ENCODE measurements around the gene RPL36AL.

The RPL36AL gene

DNA sequence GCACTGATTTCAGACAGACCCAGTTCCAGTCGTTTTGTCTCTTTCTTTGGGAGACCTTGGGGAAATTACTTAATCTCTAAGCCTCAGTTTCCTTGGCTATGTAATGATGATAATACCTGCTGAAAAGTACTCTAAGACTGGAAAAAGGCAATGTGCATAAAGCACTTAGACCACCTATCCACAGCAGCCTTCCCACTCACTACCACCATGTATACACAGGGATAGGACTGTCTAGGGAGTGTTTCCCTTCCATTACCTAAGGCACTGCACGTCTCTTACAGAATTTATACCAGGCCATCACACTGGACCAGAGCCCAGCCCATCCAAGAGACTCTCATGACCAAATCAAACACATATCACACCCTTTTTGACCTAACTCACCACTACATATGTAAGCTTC lies 40.6 kb downstream of the RPL36AL start:
- no peak for DNase-seq (ENCODE audit: low read depth)
- TF ChIP-seq CTCF (IDR thresholded peaks at IDR 0.05; ENCODE audit: low read length, missing control alignments): no peak
- H3K4me3 ChIP-seq (replicated peaks; ENCODE audit: low read depth, low read length): no peak overlapping the region

DNA sequence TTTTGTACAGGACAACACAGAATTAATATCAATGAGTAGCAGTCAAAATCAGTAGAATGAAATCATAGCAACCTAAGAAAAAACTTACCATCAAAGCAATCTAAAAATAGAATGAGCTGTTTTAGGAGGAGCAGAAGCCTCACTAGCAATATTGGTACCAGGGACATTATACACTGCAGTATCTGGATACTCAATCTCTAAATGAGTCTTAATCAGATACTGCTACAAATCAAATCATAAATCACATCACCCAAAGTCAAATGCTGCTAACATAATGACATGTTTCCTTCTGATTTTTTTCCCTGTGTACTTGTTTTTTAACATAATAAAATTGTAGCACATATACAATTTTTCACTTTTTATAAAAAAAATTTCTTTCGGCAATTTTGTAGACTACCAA lies 42.3 kb downstream of the RPL36AL start:
- TF ChIP-seq CTCF (IDR thresholded peaks at IDR 0.05; ENCODE audit: low read length, missing control alignments): no peak
- H3K4me3 ChIP-seq (replicated peaks; ENCODE audit: low read depth, low read length): no peak overlapping the region
- DNase-seq (ENCODE audit: low read depth): no peak

DNA sequence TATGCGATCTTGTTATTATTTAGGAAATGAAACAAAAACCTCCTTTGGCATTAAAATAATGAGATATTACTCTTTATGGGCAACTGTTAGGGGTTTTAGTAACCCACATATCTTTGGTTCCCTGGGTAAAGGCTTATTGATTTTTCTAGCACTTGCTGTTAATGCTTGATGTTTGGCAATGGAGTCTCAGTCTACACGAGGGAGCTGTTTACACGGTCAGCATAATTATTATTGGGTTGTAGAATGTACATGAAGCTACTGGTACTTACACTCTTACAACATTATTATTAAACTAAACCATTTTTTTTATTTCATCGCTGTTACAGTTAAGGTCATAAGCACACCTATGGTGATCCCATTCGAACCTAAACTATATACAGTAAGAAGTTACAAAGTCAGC lies 46.4 kb downstream of the RPL36AL start:
- no peak overlapping the region for H3K4me3 ChIP-seq (replicated peaks; ENCODE audit: low read depth, low read length)
- no peak for TF ChIP-seq CTCF (IDR thresholded peaks at IDR 0.05; ENCODE audit: low read length, missing control alignments)
- no peak for DNase-seq (ENCODE audit: low read depth)

GRCh38 chr14:49569281-49569680 lies 51.1 kb downstream of the RPL36AL start:
- H3K4me3 ChIP-seq (replicated peaks; ENCODE audit: low read depth, low read length): no peak overlapping the region
- no peak for TF ChIP-seq CTCF (IDR thresholded peaks at IDR 0.05; ENCODE audit: low read length, missing control alignments)
- no peak for DNase-seq (ENCODE audit: low read depth)
